RCC 7860 (cell line): ENCODE results near the gene TNFRSF1A.
A peak's percentile ranks its signal among the peaks of the same experiment; 100 is the strongest.
"Not testable (repeated sequence)": the region's sequence is repeated elsewhere in the genome, so short reads cannot be mapped to it uniquely, and the experiment has no call there.

Experiments
- DNase-seq: peaks from one replicate; pipeline ENCODE4 v3.0.0-alpha.2; 2015; ENCODE audit warnings: low spot score
- FAIRE-seq: peaks from 2 replicates; lab custom pipeline; 2012; peaks lifted over from hg19 to GRCh38; lab: Jason Lieb, UNC

The TNFRSF1A gene

DNA sequence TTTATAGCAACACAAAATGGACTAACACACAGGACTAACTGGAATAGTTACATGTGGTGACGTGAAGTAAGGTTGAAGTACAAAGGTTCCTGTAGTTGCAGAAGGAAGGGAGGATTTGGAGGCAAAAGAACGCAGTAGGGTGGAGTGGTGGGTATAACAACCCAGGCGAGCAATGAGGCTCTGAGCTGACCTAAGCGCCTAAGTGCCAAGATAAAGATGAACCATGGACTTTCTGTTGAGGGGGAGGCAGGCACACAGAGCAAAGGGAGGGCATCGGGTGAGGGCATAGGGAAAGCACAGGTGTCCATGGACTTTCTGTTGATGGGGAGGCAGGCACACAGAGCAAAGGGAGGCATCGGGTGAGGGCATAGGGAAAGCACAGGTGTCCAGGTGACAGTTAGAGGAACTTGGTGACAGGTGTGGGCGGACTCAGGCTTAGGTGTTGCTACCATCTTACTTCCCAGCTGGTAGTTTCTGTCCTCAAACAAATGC, 18.2 kb upstream of the TNFRSF1A start:
- DNase-seq (no peak), FAIRE-seq (no peak)

DNA sequence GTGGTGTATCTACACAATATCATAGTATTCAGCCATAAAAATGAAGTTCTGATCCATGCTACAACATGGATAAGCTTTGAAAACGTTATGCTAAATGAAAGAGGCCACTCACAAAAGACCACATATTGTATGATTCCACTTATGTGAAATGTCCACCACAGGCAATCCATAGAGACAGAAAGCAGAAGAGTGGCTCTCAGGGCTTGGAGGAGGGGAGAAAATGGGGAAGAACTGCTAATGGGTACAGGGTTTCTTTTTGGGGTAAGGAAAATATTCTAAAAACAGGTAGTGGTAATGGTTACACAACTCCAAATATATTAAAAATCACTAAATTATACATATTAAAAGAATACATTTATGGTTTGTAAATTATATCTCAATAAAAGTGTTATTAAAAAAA, 17.0 kb upstream of the TNFRSF1A start:
- no peak for DNase-seq
- no peak for FAIRE-seq

DNA sequence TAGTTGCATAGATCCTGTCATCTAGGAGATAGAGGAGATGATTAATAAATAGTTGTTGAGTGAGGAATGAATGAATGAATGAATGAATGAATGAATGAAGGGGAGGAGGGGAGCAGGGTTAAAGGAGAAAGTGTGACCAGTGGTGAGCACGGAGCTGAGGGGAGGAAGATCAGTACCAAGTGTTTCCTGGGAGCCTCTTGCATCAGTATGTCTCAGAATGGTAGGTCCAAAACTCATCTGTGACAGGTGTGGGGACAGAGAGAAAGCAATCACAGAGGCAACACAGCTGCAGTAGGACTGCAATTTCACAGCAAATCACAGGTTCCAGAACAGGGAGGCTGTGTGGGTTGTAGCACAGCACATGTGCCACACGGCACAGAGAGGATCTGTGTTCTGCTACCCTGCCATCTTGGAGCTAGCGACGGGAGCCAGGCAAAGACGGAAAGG, 14.5 kb upstream of the TNFRSF1A start:
- FAIRE-seq (no peak), DNase-seq (no peak)

DNA sequence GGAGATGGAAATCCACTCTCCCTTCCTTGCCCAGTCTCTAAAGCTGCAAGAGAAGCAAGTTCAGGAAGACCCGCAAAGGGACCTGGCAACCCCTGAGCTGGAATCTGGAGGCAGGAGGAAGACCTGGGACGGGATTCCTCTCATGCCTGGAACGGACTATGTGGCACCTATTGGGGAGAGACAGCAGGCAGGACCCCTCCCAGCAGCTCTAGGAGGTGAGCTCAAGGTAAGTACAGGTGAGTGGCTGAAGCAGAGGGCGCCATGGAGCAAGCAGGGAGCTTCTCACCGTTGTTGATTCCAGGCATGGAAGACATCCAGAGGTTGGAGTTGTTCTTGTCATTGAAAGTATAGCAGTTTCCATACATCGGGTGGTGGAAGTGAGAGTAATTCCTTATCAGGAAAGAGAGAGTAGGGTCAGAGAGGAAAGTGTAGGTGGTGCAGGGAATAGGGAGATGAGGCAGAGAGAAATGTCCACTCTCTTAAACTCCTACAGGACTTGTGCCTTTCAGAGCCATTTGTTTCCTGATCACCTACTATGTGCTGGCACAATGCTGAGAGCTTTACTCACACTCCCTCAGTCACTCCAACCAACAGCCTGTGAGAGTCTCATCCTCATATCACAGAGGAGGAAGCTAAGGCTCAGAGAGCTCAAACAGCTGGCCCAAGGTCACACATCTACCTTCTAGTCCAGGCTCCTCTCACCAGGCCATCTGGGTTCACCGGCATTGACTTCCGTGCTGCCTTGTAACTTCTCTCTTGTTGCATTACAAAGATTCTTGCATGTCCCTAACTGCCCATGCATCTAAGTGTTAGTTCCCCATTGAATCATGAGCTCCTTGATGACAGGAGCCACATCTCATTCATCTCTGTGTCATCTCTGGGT, 13.9 kb upstream of the TNFRSF1A start:
- DNase-seq (no peak), FAIRE-seq (no peak)

DNA sequence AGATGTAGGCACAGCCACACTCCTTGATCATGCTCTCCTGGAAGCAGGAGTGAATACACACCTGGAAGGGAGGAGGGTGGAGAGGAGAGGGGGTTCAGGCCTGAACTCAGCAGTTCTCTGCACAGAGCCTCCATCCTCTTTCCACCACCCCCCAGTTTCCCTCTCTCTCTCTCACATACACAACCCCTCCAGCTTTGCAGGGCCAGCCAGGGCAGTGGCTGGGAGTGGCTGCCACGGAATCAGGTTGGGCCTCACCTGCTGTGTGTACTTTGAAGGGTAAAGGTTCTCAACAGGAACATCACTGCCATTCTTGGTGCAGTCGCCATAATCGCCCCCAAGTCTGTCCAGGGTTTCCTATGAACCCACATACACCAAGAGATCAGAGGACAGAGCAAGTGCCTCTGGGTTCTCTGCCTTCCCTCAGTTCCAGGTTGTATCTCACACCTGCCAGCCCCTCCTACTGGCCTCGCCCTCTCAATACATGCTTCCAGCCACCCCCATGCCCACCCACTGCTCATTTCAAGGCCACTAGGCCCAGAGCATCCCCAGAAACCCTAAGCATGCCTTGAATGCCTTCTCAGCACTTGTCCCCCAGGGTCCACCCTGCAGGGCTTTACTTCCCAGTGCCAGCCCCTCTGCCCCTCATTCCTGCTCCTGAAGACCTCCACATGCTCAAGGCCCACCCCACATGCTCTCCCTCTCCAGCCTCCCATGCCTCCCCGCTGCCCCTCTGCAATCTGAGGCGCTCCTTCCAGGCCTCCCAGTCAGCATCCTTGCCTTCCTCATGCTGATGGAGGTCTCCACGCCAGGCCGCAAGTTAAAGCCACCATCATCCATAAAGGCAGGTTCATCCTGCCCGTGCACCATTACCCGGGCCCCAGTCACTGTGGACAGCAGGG, 12.9 kb upstream of the TNFRSF1A start:
- FAIRE-seq, result no peak

DNA sequence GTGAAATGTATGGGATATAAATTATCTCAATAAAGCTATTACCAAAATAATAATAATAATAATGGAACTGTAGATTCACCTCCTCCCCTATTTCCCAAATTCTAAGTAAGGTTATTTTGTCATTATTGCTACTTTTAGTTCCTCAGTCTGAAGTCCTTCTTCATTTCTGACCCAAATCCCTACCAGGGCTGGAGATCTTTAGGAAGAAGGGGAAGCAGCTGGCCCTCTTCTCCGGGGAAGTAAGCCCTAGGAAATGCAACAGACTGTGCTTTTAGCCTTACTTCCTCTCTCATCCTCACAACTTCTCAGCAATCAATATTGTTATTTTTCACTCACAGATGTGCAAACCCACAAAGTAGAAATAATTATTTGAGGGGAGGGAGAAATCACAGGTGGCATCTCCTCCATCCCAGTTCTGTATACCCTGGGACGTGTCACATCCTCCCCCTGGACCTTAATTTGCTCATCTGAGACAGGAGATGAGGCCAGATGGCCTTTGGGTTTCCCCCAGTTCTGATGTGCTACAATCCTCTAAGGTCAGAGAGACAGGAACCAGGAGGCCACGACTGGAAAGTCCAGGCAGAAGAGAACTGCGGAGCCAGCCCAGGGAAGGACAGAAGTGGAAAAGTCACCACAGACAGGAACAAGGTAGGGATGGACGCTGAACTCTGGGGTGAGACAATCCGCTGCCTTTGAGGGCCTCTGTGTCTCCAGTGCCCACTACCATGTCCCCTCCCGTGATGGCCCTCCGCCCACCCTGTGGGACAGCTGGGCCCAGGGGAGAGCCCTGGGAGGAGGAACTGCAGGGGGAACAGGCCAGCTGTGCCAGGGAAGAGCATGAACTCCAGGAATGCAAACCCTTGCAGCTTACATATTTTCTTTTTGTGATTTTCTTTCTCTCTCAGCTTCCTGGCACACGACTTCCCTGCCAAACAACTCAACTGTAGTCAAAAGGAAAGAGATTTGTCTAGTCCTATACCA, 10.6 kb upstream of the TNFRSF1A start:
- no peak for FAIRE-seq
- DNase-seq, result no peak

More for the DNA sequence above, 12.9 kb upstream of the TNFRSF1A start:
- no peak for DNase-seq

DNA sequence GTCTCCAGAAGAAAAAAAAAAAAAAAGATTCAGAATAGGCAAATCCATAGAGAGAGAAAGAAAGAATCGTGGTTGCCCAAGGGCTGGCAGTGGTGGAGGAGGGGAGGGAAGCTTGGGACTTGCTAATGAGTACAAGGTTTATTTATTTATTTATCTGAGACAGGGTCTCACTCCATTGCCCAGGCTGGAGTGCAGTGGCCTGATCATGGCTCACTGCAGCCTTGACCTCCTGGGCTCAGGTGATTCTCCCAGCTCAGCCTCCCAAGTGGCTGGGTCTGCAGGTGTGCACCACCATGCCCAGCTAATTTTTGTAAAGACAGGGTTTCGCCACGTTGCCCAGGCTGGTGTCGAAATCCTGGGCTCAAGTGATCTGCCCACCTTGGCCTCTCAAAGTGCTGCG, 9.7 kb upstream of the TNFRSF1A start:
- no peak for DNase-seq
- no peak for FAIRE-seq

DNA sequence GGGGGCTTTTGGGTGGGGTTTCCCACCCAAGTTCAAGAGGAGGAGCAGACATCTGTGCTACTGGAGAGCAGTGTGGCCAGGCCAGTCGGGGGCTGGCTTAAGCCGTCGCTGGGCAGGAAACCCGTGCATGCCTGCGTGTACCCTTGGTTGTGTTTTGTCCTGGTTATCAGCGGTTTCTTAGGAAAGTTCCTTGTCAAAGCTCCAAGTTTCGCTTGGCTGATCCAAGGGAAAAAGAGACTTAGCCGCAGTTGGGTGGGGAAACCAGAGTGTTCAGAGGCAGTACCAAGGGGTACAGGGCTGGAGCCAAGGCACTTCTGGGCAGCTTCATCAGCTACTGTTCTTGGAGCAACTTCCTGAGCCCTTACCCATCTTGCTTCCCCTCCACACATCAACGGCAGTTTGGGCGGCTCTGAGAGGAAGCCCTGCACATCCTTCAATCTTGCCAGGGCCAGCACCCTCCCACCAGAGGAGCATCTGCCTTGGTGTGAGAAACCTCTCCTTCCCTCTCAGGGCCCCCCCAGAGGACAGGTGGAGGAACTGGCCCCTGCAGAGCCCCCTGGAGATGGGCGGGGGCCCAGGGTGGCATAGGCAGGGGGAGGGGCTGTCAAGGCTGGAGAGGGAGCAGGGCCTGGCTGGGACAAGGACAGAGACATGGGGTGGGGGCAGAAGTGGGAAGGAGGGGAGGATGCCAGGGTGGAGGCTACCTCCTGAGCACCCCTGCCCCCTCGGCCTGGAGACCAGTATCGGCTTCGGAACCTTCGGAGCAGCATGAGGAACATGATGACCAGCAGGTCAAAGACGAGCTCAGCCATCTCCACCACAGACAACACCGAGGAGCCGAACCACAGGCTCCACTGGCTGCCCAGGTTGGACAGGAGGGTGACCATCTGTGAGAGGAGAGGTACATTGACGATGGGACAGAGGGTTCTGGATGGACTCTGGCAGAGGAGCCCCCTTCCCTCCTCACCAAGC, 5.8 kb upstream of the TNFRSF1A start:
- peak; percentile 86 for FAIRE-seq

DNA sequence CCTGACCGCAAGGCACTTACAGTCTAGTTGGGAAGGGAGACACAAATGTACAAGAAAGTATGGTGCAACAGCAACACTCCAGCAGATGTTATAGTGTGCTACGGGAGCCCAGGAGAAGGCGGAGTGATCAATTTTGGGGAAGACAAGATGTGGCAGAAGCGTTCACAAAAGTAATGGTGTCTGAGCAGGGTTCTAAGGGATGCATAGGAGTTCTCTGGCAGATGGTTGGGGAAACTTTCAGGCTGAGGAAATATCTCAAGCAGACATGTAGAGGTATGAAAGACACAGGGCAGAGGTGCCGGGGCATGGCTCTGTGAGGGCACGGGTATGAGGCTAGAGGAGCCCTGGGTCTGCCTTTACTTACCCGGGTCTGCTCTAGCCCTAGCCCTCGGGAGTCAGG, 5.1 kb upstream of the TNFRSF1A start:
- FAIRE-seq, result no peak

More for the DNA sequence above, 5.8 kb upstream of the TNFRSF1A start:
- peak; percentile 77 for DNase-seq

DNA sequence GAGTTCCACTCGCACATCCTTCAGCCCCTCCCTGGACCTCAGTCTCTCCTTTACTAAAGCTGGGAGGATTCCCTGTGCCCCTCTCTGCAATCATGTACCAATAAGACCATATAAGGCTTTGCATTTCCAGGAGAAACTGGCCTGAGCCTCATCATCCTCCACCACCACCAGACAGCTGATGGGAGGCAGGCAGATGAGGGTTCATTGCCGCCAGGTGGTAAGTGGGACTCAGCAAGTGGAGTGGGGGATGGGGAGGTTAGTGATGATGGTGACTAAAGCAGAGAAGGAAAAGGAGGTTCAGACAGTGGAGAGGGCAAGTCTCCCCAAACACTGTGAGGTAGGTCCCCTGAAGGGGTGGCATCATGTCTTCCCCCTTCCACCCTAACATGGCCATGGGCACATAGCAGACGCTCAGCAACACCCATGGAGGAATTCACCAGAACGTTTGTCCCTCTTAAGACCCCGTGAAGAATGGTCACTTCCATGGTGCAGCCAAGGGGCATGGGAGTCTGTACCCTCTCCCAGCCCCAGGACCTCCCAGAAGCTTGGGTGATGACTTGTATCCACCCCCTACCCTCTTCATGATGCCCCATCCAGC, 4.5 kb upstream of the TNFRSF1A start:
- no peak for FAIRE-seq
- no peak for DNase-seq

More for the DNA sequence above, 5.1 kb upstream of the TNFRSF1A start:
- no peak for DNase-seq

DNA sequence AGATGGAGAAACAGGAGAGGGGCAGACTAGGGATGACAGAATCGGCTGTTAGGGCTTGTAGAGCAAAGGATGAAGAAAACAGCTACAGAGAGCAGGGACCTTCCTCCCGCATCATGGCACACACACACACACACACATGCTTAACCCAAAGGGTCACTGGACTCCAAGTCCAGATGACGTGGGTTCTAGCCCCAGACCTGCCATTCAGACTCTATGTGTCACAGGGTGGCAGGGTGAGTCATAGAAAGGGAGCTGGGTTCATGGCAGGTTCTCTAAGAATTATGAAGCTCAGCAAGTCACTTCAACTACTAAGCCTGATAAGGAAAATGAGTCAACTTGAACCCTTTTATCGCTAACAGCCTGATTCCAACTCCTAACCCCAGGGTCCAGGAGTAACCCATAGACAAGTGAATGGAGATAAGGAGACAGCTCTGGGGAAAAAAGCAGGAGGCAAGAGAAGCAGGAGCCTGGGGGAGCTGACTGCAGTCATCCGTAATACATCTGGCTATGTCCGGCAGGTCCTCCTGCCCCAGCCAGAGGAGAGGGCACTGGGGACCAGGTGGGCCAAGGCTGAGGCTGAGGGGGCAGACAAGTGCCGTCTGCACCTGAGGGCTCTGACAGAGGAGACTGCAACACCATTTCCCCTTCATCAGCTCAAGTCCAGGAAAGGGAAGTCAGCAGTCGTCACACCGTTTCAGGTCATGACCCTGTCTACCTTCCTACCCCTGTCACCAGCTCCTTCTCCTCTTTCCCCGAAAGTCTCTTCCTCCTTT, 3.6 kb upstream of the TNFRSF1A start:
- FAIRE-seq (peak; percentile 96), DNase-seq (peak; percentile 98)

DNA sequence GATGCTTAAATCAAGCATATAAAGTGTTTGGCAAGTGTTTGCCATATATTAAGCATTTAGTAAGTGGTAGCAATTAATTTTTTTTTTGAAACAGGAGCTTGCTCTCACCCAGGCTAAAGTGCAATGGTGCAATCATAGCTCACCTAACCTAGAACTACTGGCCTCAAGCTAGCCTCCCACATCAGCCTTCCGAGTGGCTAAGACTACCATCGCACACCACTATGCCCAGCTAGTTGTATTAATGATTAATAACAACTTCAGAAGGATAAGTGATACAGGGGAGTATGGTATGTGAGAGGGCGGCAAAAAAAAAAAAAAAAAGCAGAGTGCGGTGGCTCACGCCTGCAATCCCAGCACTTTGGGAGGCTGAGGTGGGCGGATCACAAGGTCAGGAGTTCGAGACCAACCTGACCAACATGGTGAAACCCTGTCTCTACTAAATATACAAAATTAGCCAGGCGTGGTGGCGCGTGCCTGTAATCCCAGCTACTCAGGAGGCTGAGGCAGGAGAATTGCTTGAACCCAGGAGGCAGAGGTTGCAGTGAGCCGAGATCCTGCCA, 2.3 kb upstream of the TNFRSF1A start:
- not testable (repeated sequence) for FAIRE-seq

DNA sequence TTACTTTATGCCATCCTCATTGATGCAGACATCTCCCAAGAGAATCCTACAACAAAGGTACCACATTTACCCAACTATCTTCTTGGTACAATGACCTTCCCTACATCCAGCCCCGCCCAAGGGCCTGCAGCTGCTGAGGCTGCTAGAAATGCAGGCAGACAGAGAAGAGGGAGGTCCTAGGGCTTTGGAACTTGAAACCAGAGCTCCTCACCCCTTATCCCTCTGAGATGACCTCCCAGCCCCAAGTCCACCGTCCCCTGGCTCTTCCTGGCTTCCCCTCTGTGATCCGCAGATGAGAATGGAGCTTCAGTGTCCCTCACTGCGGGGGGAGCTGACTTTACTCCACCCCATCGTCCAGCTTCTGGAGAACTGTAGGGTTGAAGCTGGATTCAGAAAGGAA, 1.6 kb upstream of the TNFRSF1A start:
- DNase-seq (no peak), FAIRE-seq (no peak)

More for the DNA sequence above, 2.3 kb upstream of the TNFRSF1A start:
- DNase-seq, result peak; percentile 38

DNA sequence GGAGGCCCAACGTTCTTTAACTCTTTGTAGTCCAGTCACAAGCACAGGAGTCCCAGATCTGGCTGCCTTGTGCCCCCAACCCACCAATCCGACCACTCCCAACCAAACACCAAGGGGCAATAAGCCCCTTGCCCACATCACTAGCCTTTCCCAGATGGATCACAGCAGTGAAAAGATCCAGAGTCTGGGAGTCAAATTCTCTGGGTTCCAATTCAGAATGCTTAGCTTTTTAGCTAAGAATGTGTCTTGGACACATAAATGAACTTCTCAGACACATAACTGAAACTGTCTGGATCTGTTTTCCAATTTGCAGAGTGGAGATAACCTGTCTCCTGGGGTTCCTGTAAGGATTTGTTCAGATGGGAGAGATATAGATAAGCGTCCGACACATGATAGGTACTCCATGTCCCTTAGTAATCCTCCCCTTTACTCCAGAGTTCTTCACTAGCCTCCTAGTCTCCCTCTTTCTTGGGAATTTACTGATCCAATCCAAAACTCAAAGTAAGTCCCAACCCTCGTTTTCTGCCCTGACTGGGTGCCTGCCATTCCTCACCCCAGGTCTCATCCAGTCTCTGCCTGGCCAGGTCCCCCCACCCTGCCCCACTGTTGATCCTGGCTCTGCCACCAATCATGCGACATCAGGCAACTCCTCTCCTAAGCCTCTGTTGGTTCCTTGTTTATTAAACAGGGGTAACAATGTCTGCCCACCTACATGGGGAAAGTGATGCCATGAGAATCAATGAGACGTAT, 439 bp upstream of the TNFRSF1A start:
- DNase-seq (no peak), FAIRE-seq (no peak)

DNA sequence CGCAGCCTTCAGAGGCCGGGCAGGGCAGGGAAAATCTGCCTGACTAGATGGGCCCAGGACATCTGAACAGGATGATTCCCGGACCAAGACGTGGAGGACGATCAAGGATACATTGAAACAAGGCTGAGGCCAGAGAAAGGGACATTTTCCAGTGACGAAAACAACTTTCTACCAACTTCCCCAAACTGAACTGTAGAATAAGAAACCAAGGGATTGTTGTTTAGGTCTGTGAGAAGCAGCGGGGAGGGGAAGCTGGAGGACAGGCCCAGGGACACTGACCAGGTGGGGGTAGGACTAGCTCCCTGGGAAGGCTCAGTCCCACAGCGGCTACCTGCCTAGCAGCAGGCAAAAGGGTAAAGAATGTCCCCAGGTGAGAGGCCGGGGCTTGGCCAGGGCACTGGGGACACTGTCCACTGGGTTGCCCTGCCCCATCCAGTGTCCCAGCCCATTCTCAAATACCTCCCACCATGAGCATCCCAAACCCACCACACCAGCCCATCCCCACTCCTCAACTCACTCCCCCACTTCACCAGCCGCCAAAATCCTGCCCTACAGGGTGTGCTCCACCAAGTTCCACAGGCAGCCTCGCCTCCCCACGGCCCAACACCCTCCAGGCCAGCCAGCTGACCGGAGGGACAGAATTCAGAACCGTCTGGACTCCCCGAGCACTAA, 995 bp downstream of the TNFRSF1A start:
- FAIRE-seq, result no peak
- DNase-seq, result no peak

DNA sequence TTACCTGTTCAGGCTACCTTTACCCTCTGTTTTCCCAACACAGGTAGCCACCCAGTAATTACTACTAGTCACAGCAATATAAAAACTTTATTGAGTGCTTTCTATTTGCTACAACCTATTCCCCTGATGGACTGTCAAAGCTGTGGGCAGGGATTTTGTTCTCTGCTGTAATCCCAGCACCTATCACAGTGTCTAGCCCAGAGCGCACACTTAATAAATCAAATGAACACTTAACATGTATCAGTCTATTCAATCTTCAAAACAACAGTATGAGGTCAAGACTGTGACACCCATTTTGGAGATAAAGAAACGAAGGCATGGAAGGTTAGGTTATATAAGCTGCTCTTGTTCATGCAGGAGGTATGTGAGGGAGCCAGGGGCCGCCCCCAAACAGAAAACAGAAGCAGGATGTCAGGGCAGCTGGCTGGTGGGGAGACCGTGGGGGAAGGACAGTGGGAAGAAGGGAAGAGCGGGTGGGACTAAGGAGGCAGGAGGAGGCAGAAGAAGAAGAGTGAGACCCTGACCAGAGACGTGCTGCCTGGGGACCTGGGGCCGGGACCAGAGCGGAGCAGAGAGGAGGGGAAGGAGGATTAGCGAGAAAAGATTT, 1.7 kb downstream of the TNFRSF1A start:
- FAIRE-seq (no peak), DNase-seq (peak; percentile 45)
